OCI-LY1 (cell line): ENCODE data around the gene HACD2.

Experiments used
- H2AFZ ChIP-seq: fragments of 200-600 bp; sonication (generic), shearing (Covaris generic); 2 replicates; pipeline ENCODE4 v1.6.0; 2014; ENCODE audit warnings: antibody characterized with exemption, mild to moderate bottlenecking, low read length
- H3F3A ChIP-seq: fragments of 200-600 bp; sonication (generic), shearing (Covaris generic); 2 replicates; pipeline ENCODE4 v1.6.0; 2014; ENCODE audit warnings: mild to moderate bottlenecking, antibody characterized with exemption, low read length, moderate library complexity; ENCODE audit not compliant: insufficient read depth
- H3K27ac ChIP-seq: fragments of 200-600 bp; sonication (generic); 2 replicates; pipeline ENCODE4 v1.5.1; 2014; ENCODE audit warnings: low read length, mixed run types, mild to moderate bottlenecking, low read depth; ENCODE audit not compliant: poor library complexity, severe bottlenecking
- H3K27me3 ChIP-seq: fragments of 200-600 bp; sonication (generic); 2 replicates; pipeline ENCODE4 v1.6.0; 2014; ENCODE audit warnings: antibody characterized with exemption, mild to moderate bottlenecking, low read length, moderate library complexity; ENCODE audit not compliant: insufficient read depth
- H3K36me3 ChIP-seq: fragments of 200-600 bp; sonication (generic); 2 replicates; pipeline ENCODE4 v1.6.1; 2014; ENCODE audit warnings: mild to moderate bottlenecking, antibody characterized with exemption, low read length, moderate library complexity, mixed read lengths; ENCODE audit not compliant: insufficient read depth
- H3K4me1 ChIP-seq: fragments of 200-600 bp; sonication (generic); 2 replicates; pipeline ENCODE4 v1.5.1; 2014; ENCODE audit warnings: mild to moderate bottlenecking, low read length, moderate library complexity; ENCODE audit not compliant: insufficient read depth, severe bottlenecking
- H3K4me2 ChIP-seq: fragments of 200-600 bp; sonication (generic), shearing (Covaris generic); 2 replicates; pipeline ENCODE4 v1.6.1; 2014; ENCODE audit warnings: low read length
- H3K4me3 ChIP-seq: fragments of 200-600 bp; sonication (generic); 2 replicates; pipeline ENCODE4 v1.5.1; 2014; ENCODE audit warnings: low read length, low read depth, mild to moderate bottlenecking, mixed read lengths; ENCODE audit not compliant: poor library complexity, severe bottlenecking
- H3K79me2 ChIP-seq: fragments of 200-600 bp; shearing (Covaris generic); 2 replicates; pipeline ENCODE4 v1.6.1; 2016; ENCODE audit warnings: mixed run types, low read length, mixed read lengths; ENCODE audit not compliant: insufficient read depth
- H3K9ac ChIP-seq: fragments of 200-600 bp; sonication (generic), shearing (Covaris generic); 2 replicates; pipeline ENCODE4 v1.6.1; 2014; ENCODE audit warnings: mild to moderate bottlenecking, low read length, mixed read lengths
- H3K9me2 ChIP-seq: fragments of 200-600 bp; sonication (generic), shearing (Covaris generic); 2 replicates; pipeline ENCODE4 v1.6.1; 2014; ENCODE audit warnings: low read depth, mild to moderate bottlenecking, low read length, mixed read lengths
- H3K9me3 ChIP-seq: fragments of 200-600 bp; shearing (Covaris generic); 2 replicates; pipeline ENCODE4 v1.6.1; 2014; ENCODE audit warnings: low read length, mixed read lengths
- H4K20me1 ChIP-seq: fragments of 200-600 bp; sonication (generic), shearing (Covaris generic); 2 replicates; pipeline ENCODE4 v1.6.0; 2016; ENCODE audit warnings: mild to moderate bottlenecking, low read length; ENCODE audit not compliant: insufficient read depth
- CTCF ChIP-seq: fragments of 200-600 bp; sonication (generic), shearing (Covaris generic); IDR thresholded peaks from 2 replicates; pipeline ENCODE4 v1.5.1; 2017; ENCODE audit warnings: mild to moderate bottlenecking, antibody characterized with exemption, low read length, moderate library complexity, mixed read lengths
- EZH2 ChIP-seq: fragments of 200-600 bp; sonication (generic), shearing (Covaris generic); IDR thresholded peaks from 2 replicates; pipeline ENCODE4 v1.8.0; 2017; ENCODE audit warnings: borderline replicate concordance, mixed run types, mild to moderate bottlenecking, antibody characterized with exemption, low read length, moderate library complexity, mixed read lengths

The HACD2 gene

GRCh38 chr3:123442125-123442524 lies 142.7 kb downstream of the HACD2 start:
- no peaks in the 10 kb centered on the region; the same call in 1 of the 2 replicates for H3K27me3 ChIP-seq

More at GRCh38 chr3:123442125-123442524, 142.7 kb downstream of the HACD2 start:
- no peaks in the 10 kb centered on the region for H3K4me1 ChIP-seq
- no peak overlapping the region for H2AFZ ChIP-seq
- no peak overlapping the region for H3K4me2 ChIP-seq
- H3K9me2 ChIP-seq, result no peaks in the 10 kb centered on the region
- TF ChIP-seq CTCF, result no peak
- no peak for TF ChIP-seq EZH2
- H3K9ac ChIP-seq, result no peak overlapping the region
- no peaks in the 10 kb centered on the region for H3F3A ChIP-seq
- no peaks in the 10 kb centered on the region for H3K79me2 ChIP-seq
- no peaks in the 10 kb centered on the region for H3K9me3 ChIP-seq
- H3K4me3 ChIP-seq, result no peak overlapping the region
- H4K20me1 ChIP-seq, result no peaks in the 10 kb centered on the region
- no peaks in the 10 kb centered on the region for H3K36me3 ChIP-seq
- no peak overlapping the region for H3K27ac ChIP-seq
